Trophoblast cell (in vitro differentiated cells and primary cell): ENCODE results near the gene USP6.
"Not testable (repeated sequence)": the region's sequence is repeated elsewhere in the genome, so short reads cannot be mapped to it uniquely, and the experiment has no call there.

Source experiments
- DNase-seq, 2 donors: peaks; one replicate each; pipeline ENCODE4 v3.0.0-alpha.2; 2016
- H2AFZ ChIP-seq: 2 replicates; pipeline ENCODE4 v1.6.1; 2013; ENCODE audit warnings: low read length, moderate library complexity, mild to moderate bottlenecking; ENCODE audit not compliant: insufficient read depth, poor library complexity
- H2AK5ac ChIP-seq: 2 replicates; pipeline ENCODE4 v1.6.1; 2013; ENCODE audit warnings: mild to moderate bottlenecking, low read length
- H2BK120ac ChIP-seq: 2 replicates; pipeline ENCODE4 v1.6.1; 2013; ENCODE audit warnings: low read length, mild to moderate bottlenecking, moderate library complexity; ENCODE audit not compliant: insufficient read depth, poor library complexity
- H2BK12ac ChIP-seq: 2 replicates; pipeline ENCODE4 v1.6.1; 2013; ENCODE audit warnings: mild to moderate bottlenecking, low read length, moderate library complexity
- H2BK5ac ChIP-seq: 2 replicates; pipeline ENCODE4 v1.6.1; 2013; ENCODE audit warnings: low read length, low read depth, moderate library complexity, mild to moderate bottlenecking; ENCODE audit not compliant: poor library complexity
- H3K14ac ChIP-seq: 2 replicates; pipeline ENCODE4 v1.6.1; 2013; ENCODE audit warnings: mild to moderate bottlenecking, low read length
- H3K18ac ChIP-seq: 2 replicates; pipeline ENCODE4 v1.6.1; 2013; ENCODE audit warnings: mild to moderate bottlenecking, low read length
- H3K23ac ChIP-seq: 2 replicates; pipeline ENCODE4 v1.6.1; 2013; ENCODE audit warnings: low read length
- H3K27ac ChIP-seq: 2 replicates; pipeline ENCODE4 v1.5.1; 2013; ENCODE audit warnings: low read depth, mild to moderate bottlenecking, inconsistent platforms, low read length, moderate library complexity
- H3K27me3 ChIP-seq: 2 replicates; pipeline ENCODE4 v1.6.1; 2013; ENCODE audit warnings: inconsistent platforms, mild to moderate bottlenecking, low read length, moderate library complexity; ENCODE audit not compliant: insufficient read depth
- H3K36me3 ChIP-seq, 2 experiments: 1 replicate in 1 of 2; 2 replicates in 1 of 2; pipeline ENCODE4 v1.6.1; 2013; ENCODE audit warnings: low read length in 2 of 2, mild to moderate bottlenecking in 2 of 2, moderate library complexity in 1 of 2; ENCODE audit not compliant: insufficient read depth in 2 of 2, control insufficient read depth in 1 of 2
- H3K4ac ChIP-seq: 2 replicates; pipeline ENCODE4 v1.6.1; 2013; ENCODE audit warnings: low read depth, mild to moderate bottlenecking, low read length, moderate library complexity
- H3K4me1 ChIP-seq, 2 experiments: 1 replicate in 1 of 2; 2 replicates in 1 of 2; pipeline ENCODE4 v1.6.1; 2013; ENCODE audit warnings: low read length in 2 of 2, mild to moderate bottlenecking in 2 of 2, moderate library complexity in 1 of 2; ENCODE audit not compliant: insufficient read depth in 2 of 2, control insufficient read depth in 1 of 2
- H3K4me2 ChIP-seq: 2 replicates; pipeline ENCODE4 v1.6.1; 2013; ENCODE audit warnings: inconsistent platforms, mild to moderate bottlenecking, low read length, moderate library complexity
- H3K4me3 ChIP-seq: 2 replicates; pipeline ENCODE4 v1.5.1; 2013; ENCODE audit warnings: mild to moderate bottlenecking, low read depth, low read length, inconsistent platforms
- H3K79me1 ChIP-seq: one replicate; pipeline ENCODE4 v1.6.1; 2013; ENCODE audit warnings: low read length
- H3K79me2 ChIP-seq: 2 replicates; pipeline ENCODE4 v1.6.1; 2013; ENCODE audit warnings: low read length, mild to moderate bottlenecking; ENCODE audit not compliant: control insufficient read depth, insufficient read depth, poor library complexity
- H3K9ac ChIP-seq: 2 replicates; pipeline ENCODE4 v1.6.1; 2013; ENCODE audit warnings: mild to moderate bottlenecking, low read length
- H3K9me3 ChIP-seq: 2 replicates; pipeline ENCODE4 v1.6.1; 2013; ENCODE audit warnings: low read depth, mild to moderate bottlenecking, control low read depth, inconsistent platforms, low read length; ENCODE audit not compliant: insufficient read depth
- H4K12ac ChIP-seq: 2 replicates; pipeline ENCODE4 v1.6.1; 2013; ENCODE audit warnings: low read depth, mild to moderate bottlenecking, low read length, moderate library complexity
- H4K8ac ChIP-seq: 2 replicates; pipeline ENCODE4 v1.6.1; 2013; ENCODE audit warnings: low read depth, mild to moderate bottlenecking, low read length, moderate library complexity
- H4K91ac ChIP-seq: one replicate; pipeline ENCODE4 v1.6.1; 2013; ENCODE audit warnings: low read depth, mild to moderate bottlenecking, low read length, moderate library complexity
- WGBS: extraction: QIAGEN DNeasy Blood & Tissue Kit; methylation state at CpG from one replicate; pipeline ENCODE4 v1.1.7; 2013; ENCODE audit warnings: missing lambda C conversion rate; ENCODE audit not compliant: insufficient read length, insufficient coverage; ENCODE audit errors: extremely low coverage; 5-methylcytosine and 5-hydroxymethylcytosine counted together

USP6 gene

DNA sequence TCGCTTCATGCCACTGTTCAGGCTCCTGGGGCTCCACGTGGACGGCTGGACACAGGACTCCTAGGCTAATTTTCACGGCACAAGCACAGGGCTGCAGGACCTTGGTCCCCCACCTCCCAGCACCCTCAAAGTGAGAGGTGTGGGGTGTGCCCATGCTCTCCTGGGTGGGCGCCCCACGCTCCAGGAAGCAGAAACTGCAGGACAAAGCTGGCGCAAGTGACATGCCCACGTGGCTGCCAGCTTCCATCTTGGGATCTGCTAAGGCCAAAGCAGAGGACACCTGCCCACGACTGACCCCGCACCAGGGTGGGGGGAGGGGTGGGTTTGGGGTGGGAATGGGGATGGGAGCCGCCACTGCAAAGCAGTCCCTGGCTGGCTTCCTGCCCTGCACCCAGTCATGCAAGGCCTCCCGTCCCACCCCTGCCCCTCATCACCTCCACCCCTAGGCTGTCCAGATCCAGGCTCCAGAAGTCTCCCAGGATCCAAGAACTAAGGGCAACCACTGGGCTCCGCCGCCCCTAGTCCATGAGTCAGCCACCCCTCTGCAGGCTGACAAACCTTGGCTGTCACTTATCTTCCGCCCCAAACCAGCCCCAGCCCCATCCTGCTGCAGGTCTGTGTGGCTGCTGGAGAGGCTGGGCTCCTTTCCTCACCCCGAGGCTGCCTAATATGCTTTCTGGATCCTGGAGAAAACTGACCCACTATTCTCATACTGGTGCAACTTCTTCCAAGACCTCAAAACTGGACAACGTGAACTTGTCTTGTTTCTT is 11.1 kb downstream of the USP6 start:
- H3K36me3 ChIP-seq: no peaks in the 10 kb centered on the region
- no peak overlapping the region for H4K8ac ChIP-seq
- no peak for DNase-seq
- no peak overlapping the region for H2BK12ac ChIP-seq
- H3K4me3 ChIP-seq: no peak overlapping the region
- H3K4ac ChIP-seq: no peak overlapping the region
- no peak overlapping the region for H4K12ac ChIP-seq
- H2AK5ac ChIP-seq: no peak overlapping the region
- H3K27ac ChIP-seq: no peak overlapping the region
- peaks cover 3% of the 10 kb centered on the region for H3K79me1 ChIP-seq
- H2AFZ ChIP-seq: no peak overlapping the region
- peaks cover 0 to 5% of the 10 kb centered on the region in 2 experiments for H3K4me1 ChIP-seq
- WGBS: no CpG with 5 or more reads among the region's 17 CpGs
- H4K91ac ChIP-seq: no peak overlapping the region
- H3K27me3 ChIP-seq: peaks cover 10% of the 10 kb centered on the region
- H3K9me3 ChIP-seq: peaks cover 7% of the 10 kb centered on the region
- H2BK5ac ChIP-seq: no peak overlapping the region
- no peak overlapping the region for H3K23ac ChIP-seq
- H3K4me2 ChIP-seq: no peak overlapping the region
- peaks cover 2% of the 10 kb centered on the region for H3K79me2 ChIP-seq
- no peak overlapping the region for H3K9ac ChIP-seq
- no peak overlapping the region for H2BK120ac ChIP-seq
- no peak overlapping the region for H3K14ac ChIP-seq
- no peak overlapping the region for H3K18ac ChIP-seq

DNA sequence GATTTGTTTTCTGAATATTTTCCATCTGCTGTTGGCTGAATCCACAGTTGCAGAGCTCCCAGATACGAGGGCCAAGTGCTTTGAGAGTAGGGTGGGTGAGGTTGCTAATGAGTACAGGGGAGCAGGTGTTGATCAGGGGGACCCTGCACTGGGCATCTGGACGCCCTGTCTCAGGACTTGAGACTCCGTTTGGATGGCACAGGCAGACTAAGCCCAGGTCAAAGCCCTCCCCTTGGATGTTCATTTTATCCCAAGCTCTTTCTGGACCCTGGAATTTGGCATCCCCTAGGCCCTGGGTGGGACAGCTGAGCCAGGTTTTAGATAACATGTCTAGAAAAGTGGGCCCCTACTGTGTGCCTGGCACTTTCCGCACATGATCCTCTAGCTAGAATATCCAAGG is 12.1 kb downstream of the USP6 start:
- no peak overlapping the region for H4K12ac ChIP-seq
- whole genome bisulfite sequencing: no CpG with 5 or more reads among the region's 4 CpGs
- no peak for DNase-seq

DNA sequence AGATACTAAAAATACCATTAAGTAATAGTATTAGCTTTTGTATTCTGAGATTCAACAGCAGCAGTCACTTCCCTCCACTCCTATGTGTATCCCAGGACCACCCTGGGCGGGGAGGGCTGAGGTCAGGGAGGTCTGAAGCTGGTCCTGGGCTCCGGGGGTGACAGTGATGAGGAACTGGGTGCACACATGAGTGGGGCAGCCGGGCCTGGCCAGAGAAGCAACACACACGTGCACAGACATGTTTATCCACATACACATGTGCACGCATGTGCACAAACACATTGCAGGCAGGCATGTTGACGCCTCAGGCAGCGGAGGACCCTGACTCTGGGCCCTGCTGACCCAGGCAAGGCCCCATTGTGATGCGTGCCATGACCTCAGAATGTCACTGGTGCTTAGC is 12.6 kb downstream of the USP6 start:
- not testable (repeated sequence) for H2BK120ac ChIP-seq, H3K4me1 ChIP-seq, H3K4me2 ChIP-seq, H3K14ac ChIP-seq, H3K27me3 ChIP-seq, H4K8ac ChIP-seq, H3K23ac ChIP-seq, H2AK5ac ChIP-seq, H4K91ac ChIP-seq, H3K18ac ChIP-seq, H3K79me2 ChIP-seq, H3K27ac ChIP-seq, H3K79me1 ChIP-seq, H3K9me3 ChIP-seq, H2BK5ac ChIP-seq, H3K36me3 ChIP-seq, DNase-seq, H4K12ac ChIP-seq, H3K4ac ChIP-seq, H3K9ac ChIP-seq, H2BK12ac ChIP-seq, H3K4me3 ChIP-seq, H2AFZ ChIP-seq
- no CpG with 5 or more reads among the region's 8 CpGs for WGBS

More for the DNA sequence above, 12.1 kb downstream of the USP6 start:
- Histone ChIP-seq H3K4me3 (no peak overlapping the region), H2AFZ (no peak overlapping the region), H3K9ac (no peak overlapping the region), H3K36me3 (no peaks in the 10 kb centered on the region), H3K4ac (no peak overlapping the region), H3K18ac (no peak overlapping the region), H4K8ac (no peak overlapping the region), H2BK120ac (no peak overlapping the region), H3K79me1 (no peaks in the 10 kb centered on the region), H3K27me3 (peaks cover 1% of the 10 kb centered on the region), H3K27ac (no peak overlapping the region), H3K4me1 (no peaks in the 10 kb centered on the region), H3K79me2 (no peaks in the 10 kb centered on the region), H3K23ac (no peak overlapping the region), H2BK5ac (no peak overlapping the region), H3K14ac (no peak overlapping the region), H3K9me3 (peaks cover 4% of the 10 kb centered on the region), H3K4me2 (no peak overlapping the region), H4K91ac (no peak overlapping the region), H2AK5ac (no peak overlapping the region), H2BK12ac (no peak overlapping the region)

DNA sequence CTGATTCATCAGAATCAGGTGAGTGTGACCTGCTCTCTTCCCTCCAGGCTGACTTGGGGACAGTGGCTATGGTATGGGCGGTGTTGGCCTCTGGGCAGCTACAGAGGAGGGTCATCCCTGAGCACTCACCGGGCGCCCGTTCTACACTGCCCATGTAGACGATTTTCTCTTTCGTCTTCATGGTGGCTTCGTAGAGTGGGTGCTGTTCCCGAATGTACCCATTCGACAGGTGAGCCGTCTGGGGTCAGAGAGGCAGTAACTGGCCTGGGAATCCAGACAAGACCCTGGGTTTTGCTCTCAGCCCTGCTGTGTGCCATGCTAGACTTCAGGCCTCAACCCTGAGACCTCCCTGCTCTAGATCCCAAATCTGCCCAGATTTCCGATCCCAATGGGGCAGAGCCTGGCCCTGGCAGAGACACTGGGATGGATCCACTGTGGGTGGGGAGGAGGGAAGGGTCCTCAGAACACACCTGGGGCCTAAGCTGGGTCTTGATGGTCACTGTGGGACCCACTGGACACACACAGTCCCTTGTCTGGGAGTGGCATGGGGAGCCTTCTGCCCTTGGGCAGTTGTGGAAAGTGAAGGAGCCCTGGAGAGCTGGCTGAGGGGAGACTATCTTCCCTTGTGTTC is 13.2 kb downstream of the USP6 start:
- Histone ChIP-seq H3K27ac (no peak overlapping the region), H2AK5ac (no peak overlapping the region), H3K4ac (no peak overlapping the region), H3K79me2 (no peaks in the 10 kb centered on the region), H2BK12ac (no peak overlapping the region), H2BK120ac (no peak overlapping the region), H2BK5ac (no peak overlapping the region), H3K18ac (no peak overlapping the region), H2AFZ (no peak overlapping the region), H3K9me3 (peaks cover under 1% of the 10 kb centered on the region), H3K23ac (no peak overlapping the region), H3K9ac (no peak overlapping the region), H3K4me3 (no peak overlapping the region), H3K27me3 (no peaks in the 10 kb centered on the region), H3K4me1 (no peaks in the 10 kb centered on the region), H4K91ac (no peak overlapping the region), H3K4me2 (no peak overlapping the region), H3K36me3 (no peaks in the 10 kb centered on the region), H4K8ac (no peak overlapping the region), H3K79me1 (no peaks in the 10 kb centered on the region), H3K14ac (no peak overlapping the region), H4K12ac (no peak overlapping the region)
- DNase-seq: no peak
- no CpG with 5 or more reads among the region's 11 CpGs for WGBS
